HepG2 (cell line): ENCODE measurements around the gene SERHL2. TPM values are rescaled to one million over a fixed set of nuclear protein-coding genes. Genes with fewer than 3 reads are reported as not detected.

ENCODE experiments used
- ATAC-seq: fragments of 200-7000 bp; cut with Tn5 transposase; 3 replicates; pipeline ENCODE4 v1.9.1; 2020; ENCODE audit warnings: mild to moderate bottlenecking, moderate library complexity
- BruUV-seq: library from RNA; stranded (reverse); fragments of 400-500 nt; replicated peaks from 2 replicates; lab custom pipeline; 2021; lab: Mats Ljungman, UMichigan
- CTCF ChIA-PET: fragments of 300-600 bp; formaldehyde crosslinking; extraction: SDS; loops from one replicate; lab custom pipeline; 2021; ENCODE audit warnings: low total read pairs, inconsistent platforms, low intra/inter-chr PET ratio; lab: Yijun Ruan, JAX
- POLR2A ChIA-PET: fragments of 350-600 bp; sonication (Branson Sonifier 250); formaldehyde crosslinking; loops from one replicate; lab custom pipeline; 2020; ENCODE audit warnings: antibody characterized with exemption, inconsistent platforms; lab: Yijun Ruan, JAX
- DNase-seq: peaks from one replicate; pipeline ENCODE4 v3.0.0-alpha.2; 2015; ENCODE audit warnings: low spot score
- FAIRE-seq: peaks from 3 replicates; lab custom pipeline; 2011; peaks lifted over from hg19 to GRCh38; lab: Jason Lieb, UNC
- H2AFZ ChIP-seq: one replicate; pipeline ENCODE4 v1.6.1; 2011; ENCODE audit warnings: low read length, inconsistent platforms
- H3K27ac ChIP-seq: fragments of 300-600 bp; 3 replicates; pipeline ENCODE4 v1.8.0; 2011; ENCODE audit warnings: mixed run types, mild to moderate bottlenecking, mixed read lengths, low read length, inconsistent platforms; ENCODE audit not compliant: insufficient read depth; ENCODE audit errors: extremely low read length
- H3K27me3 ChIP-seq, 2 experiments: fragments of 200-600 bp in 1 of 2; 2 replicates in 1 of 2; 3 replicates in 1 of 2; pipeline versions ENCODE4 v1.6.0 to v1.8.0; 2011; ENCODE audit warnings: low read length in 2 of 2, mild to moderate bottlenecking in 2 of 2, moderate library complexity in 2 of 2, inconsistent platforms in 1 of 2; ENCODE audit not compliant: insufficient read depth in 2 of 2, control insufficient read depth in 1 of 2
- H3K36me3 ChIP-seq, 2 experiments: fragments of 200-600 bp in 1 of 2; replicated peaks in 1 of 2; 2 replicates in 1 of 2; 3 replicates in 1 of 2; pipeline versions ENCODE4 v1.5.1 to v1.8.0; 2011; ENCODE audit warnings: low read length in 2 of 2, inconsistent platforms in 1 of 2; ENCODE audit not compliant: insufficient read depth in 2 of 2, control insufficient read depth in 1 of 2
- H3K4me1 ChIP-seq: 2 replicates; pipeline ENCODE4 v1.5.1; 2012; ENCODE audit warnings: low read length, inconsistent platforms; ENCODE audit not compliant: insufficient read depth
- H3K4me2 ChIP-seq: 2 replicates; pipeline ENCODE4 v1.6.0; 2011; ENCODE audit warnings: low read depth, low read length, inconsistent platforms
- H3K4me3 ChIP-seq, 3 experiments: fragments of 200-600 bp in 1 of 3; sonication (generic), shearing (Covaris generic) in 1 of 3; replicated peaks in 1 of 3; 2 replicates each; pipeline ENCODE4 v1.5.1; 2011 to 2016; ENCODE audit warnings: low read length in 3 of 3, inconsistent platforms in 2 of 3, low read depth in 2 of 3, mild to moderate bottlenecking in 2 of 3, control low read depth in 1 of 3, mixed read lengths in 1 of 3; ENCODE audit not compliant: insufficient read depth in 1 of 3
- H3K79me2 ChIP-seq: one replicate; pipeline ENCODE4 v1.6.1; 2011; ENCODE audit warnings: low read length, inconsistent platforms; ENCODE audit not compliant: insufficient read depth
- H3K9ac ChIP-seq: 2 replicates; pipeline ENCODE4 v1.6.0; 2011; ENCODE audit warnings: mild to moderate bottlenecking, low read depth, low read length, inconsistent platforms; ENCODE audit not compliant: insufficient read depth
- H3K9me3 ChIP-seq: 2 replicates; pipeline ENCODE4 v1.5.1; 2012; ENCODE audit warnings: mild to moderate bottlenecking, low read length
- H4K20me1 ChIP-seq: 2 replicates; pipeline ENCODE4 v1.6.0; 2011; ENCODE audit warnings: inconsistent platforms, mild to moderate bottlenecking, low read length, moderate library complexity; ENCODE audit not compliant: insufficient read depth
- HOXD1 ChIP-seq: sonication (generic); formaldehyde crosslinking; IDR thresholded peaks from 2 replicates; pipeline ENCODE4 v1.5.0; 2020; ENCODE audit warnings: missing genetic modification reagents
- IKZF1 ChIP-seq: fragments of 450-650 bp; IDR thresholded peaks from 2 replicates; pipeline ENCODE4 v1.7.1; 2016
- ZBTB38 ChIP-seq: sonication (generic); formaldehyde crosslinking; IDR thresholded peaks from 2 replicates; pipeline ENCODE4 v1.5.1; 2020; ENCODE audit warnings: mild to moderate bottlenecking, missing genetic modification reagents
- ZNF530 ChIP-seq: sonication (generic); formaldehyde crosslinking; IDR thresholded peaks from 2 replicates; pipeline ENCODE4 v1.5.0; 2020; ENCODE audit warnings: low read depth, mild to moderate bottlenecking, missing genetic modification reagents
- WGBS: methylation state at CpG from one replicate; pipeline ENCODE4 v1.1.6; 2017; ENCODE audit warnings: low lambda C conversion rate; 5-methylcytosine and 5-hydroxymethylcytosine counted together
- in situ Hi-C: cut with HindIII; loops from 2 replicates; pipeline ENCODE4 v1.10.0; 2017; ENCODE audit warnings: low pct_unique_long_range_greater_than_20kb; ENCODE audit not compliant: extremely low pct_ligation_motif_present
- intact Hi-C: fragments of 100-400 bp; cut with micrococcal nuclease; formaldehyde crosslinking; loops from one replicate; pipeline ENCODE4 v1.10.0; 2022; ENCODE audit not compliant: unreplicated experiment
- polyA plus RNA-seq, 8 experiments: library from polyadenylated mRNA; depleted of rRNA in 3 of 8; stranded (reverse) in 7 of 8; unstranded in 1 of 8; fragments of >200 nt; fragmentation: Illumina TruSeq in 4 of 8; extraction: Trizol in 4 of 8; gene quantifications; 2 replicates each; pipeline versions ENCODE4 v1.2.1 to v1.2.3, GENCODE V29; 2011 to 2016; ENCODE audit warnings: low read depth in 4 of 8, missing spikeins in 1 of 8, mixed read lengths in 1 of 8; ENCODE audit not compliant: insufficient read depth in 1 of 8
- total RNA-seq, 5 experiments: library from RNA; depleted of rRNA; stranded (reverse); fragments of >200 nt; fragmentation: Illumina TruSeq; extraction: Trizol; gene quantifications; 2 replicates each; pipeline ENCODE4 v1.2.3, GENCODE V29; 2016; ENCODE audit warnings: low read depth in 1 of 5
- TF ChIP-seq, protein P1 (sequence below): sonication (generic); formaldehyde crosslinking; IDR thresholded peaks from 2 replicates; pipeline ENCODE4 v1.4.0; 2020; ENCODE audit warnings: missing genetic modification reagents

The SERHL2 gene
- total and polyA plus RNA-seq, 2 of the 13 experiments (the other 11 are each of a cell fraction or from before 2014, with no cell fraction given), result 1.0 to 1.8 TPM

DNA sequence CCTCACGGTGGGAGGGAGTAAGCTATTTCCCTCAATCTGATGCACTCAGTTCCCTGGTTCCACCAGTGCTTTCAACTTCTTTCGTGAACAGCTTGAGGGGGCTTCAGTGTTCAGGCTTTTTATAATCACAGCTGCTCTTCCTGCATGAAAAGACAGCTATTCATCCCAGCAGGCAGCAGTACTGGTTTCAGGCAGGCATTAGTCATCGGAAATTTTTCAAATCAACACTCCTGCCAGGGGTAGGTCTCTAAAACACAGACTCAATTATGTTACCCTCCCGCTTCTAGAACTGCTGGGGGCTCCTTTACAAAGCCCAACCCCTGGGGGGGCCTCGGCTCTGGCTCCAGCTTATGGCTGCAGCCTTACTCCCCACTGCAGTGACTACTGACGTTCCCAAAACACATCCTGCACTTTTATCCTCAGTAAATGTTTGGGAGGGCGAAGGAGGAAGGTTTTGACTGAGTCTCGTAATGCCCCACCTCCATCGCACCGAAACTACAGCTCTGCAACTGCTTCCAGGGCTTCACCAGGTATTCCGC is 55.1 kb downstream of the SERHL2 start:
- peaks cover 10 to 21% of the 10 kb centered on the region in 2 experiments; a peak in 4 of 5 replicates for H3K36me3 ChIP-seq
- peaks cover 87% of the 10 kb centered on the region for H3K4me1 ChIP-seq
- ATAC-seq (no peak), FAIRE-seq (no peak), DNase-seq (no peak)
- BruUV-seq, result no TSS peak
- no peak overlapping the region for H3K4me3 ChIP-seq
- peaks cover 30% of the 10 kb centered on the region for H4K20me1 ChIP-seq
- no peaks in the 10 kb centered on the region; a peak in 1 of 5 replicates for H3K27me3 ChIP-seq
- intact Hi-C loops, result no loop called here
- H3K9me3 ChIP-seq, result no peaks in the 10 kb centered on the region
- no peak overlapping the region for H3K27ac ChIP-seq
- H3K9ac ChIP-seq, result no peak overlapping the region
- ChIA-PET POLR2A (no interaction called here), CTCF (no interaction called here)
- 95% methylated on average over 11 of the region's 11 CpGs for whole genome bisulfite sequencing
- in situ Hi-C loops, result no loop called here
- H3K4me2 ChIP-seq, result no peak overlapping the region
- no peak overlapping the region for H2AFZ ChIP-seq
- H3K79me2 ChIP-seq, result peaks cover 89% of the 10 kb centered on the region
- TF ChIP-seq, protein P1, sequence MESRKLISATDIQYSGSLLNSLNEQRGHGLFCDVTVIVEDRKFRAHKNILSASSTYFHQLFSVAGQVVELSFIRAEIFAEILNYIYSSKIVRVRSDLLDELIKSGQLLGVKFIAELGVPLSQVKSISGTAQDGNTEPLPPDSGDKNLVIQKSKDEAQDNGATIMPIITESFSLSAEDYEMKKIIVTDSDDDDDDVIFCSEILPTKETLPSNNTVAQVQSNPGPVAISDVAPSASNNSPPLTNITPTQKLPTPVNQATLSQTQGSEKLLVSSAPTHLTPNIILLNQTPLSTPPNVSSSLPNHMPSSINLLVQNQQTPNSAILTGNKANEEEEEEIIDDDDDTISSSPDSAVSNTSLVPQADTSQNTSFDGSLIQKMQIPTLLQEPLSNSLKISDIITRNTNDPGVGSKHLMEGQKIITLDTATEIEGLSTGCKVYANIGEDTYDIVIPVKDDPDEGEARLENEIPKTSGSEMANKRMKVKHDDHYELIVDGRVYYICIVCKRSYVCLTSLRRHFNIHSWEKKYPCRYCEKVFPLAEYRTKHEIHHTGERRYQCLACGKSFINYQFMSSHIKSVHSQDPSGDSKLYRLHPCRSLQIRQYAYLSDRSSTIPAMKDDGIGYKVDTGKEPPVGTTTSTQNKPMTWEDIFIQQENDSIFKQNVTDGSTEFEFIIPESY (CRISPR knock-in tag), result 0 out of 2 replicates have a peak, but pooled peaks have one; percentile 6
- TF ChIP-seq HOXD1 (CRISPR knock-in tag), result no peak

DNA sequence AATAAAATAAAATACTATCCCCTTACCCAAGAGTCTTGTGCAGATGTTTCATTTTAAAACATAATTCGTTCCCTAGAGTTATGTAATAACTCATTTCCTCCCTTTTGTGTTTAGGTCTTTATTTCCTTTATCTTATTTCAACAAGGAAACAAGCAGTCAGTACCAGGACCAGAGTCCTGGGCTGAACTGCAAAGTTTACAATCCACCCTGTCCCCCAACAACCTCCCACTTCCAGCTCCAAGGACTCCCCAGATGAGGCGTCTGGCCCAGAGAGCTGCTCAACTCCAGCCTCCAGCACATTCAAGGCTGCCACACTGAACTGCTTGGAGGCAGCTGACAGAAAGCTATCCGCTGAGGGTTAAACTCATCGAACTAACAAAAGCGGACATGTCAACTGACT is 56.4 kb downstream of the SERHL2 start:
- DNase-seq (no peak), FAIRE-seq (no peak), ATAC-seq (no peak)
- Histone ChIP-seq H3K36me3 (peaks cover 10 to 21% of the 10 kb centered on the region in 2 experiments; a peak in 4 of 5 replicates), H2AFZ (no peak overlapping the region), H3K4me1 (peaks cover 74% of the 10 kb centered on the region), H3K4me2 (no peak overlapping the region), H3K27ac (no peak overlapping the region), H3K4me3 (no peak overlapping the region), H4K20me1 (peaks cover 30% of the 10 kb centered on the region), H3K79me2 (peaks cover 82% of the 10 kb centered on the region), H3K9me3 (no peaks in the 10 kb centered on the region), H3K27me3 (no peaks in the 10 kb centered on the region; a peak in 1 of 5 replicates), H3K9ac (no peak overlapping the region)
- ChIA-PET CTCF (no interaction called here), POLR2A (no interaction called here)
- 90% methylated on average over 5 of the region's 5 CpGs for WGBS
- in situ Hi-C loops (no loop called here), intact Hi-C loops (loop anchor here (5.0 to 10.0 kb wide), 2 partner anchors 58 to 95 kb away; partner anchors contain the start of genes RRP7A and SERHL2)
- TF ChIP-seq ZBTB38 (CRISPR knock-in tag) (peak; percentile 81), IKZF1 (no peak), ZNF530 (CRISPR knock-in tag) (no peak)
- no TSS peak for BruUV-seq
